ENCODE results near the gene SLC16A10. TPM values are rescaled to one million over a fixed set of nuclear protein-coding genes. Genes with fewer than 3 reads are reported as not detected.

SLC16A10 gene
- total and polyA plus RNA-seq, 2 of the 8 experiments (the other 6 are each of a cell fraction or from before 2014, with no cell fraction given), result 18.6 to 23.2 TPM

DNA sequence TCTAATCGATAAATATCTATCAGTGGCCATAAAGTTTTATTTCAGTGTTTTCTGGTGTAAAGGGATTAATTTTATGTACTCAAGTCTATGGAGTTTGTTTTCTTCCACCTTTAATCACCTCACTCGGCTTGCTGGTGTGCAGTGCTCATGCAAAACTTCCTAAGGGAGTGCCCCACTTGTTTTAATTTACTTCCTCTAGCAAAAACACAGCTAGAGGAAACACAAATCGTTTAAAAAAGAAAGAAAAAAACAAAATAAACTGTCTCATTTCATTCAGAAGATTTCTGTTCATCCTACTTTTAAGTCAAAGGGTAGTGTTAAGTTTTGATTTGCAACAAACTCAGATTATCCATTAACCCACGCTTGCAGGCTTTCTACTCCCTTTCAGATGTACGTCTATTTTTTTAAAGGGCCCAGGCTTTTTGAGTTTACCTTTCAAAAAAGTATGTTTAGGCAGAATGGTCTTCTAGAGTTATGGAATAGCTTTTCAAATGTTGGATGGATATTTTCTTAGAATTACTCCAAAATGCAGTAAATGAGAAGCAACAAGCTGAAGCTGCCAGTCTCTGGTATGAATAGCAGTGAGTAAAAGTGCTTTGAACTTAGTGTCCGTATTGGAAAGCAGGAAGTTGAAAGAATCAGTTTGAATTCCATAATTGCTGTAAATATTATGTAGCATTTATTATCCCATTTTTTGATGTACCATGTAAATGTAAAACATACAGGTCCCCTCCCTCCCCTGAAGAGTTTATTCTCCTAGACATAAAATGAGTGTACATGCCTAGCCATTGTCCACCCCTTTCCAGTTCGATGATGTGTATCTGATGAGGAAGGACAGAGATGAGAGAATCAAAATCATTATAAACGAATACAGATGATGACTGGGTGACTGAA lies 113.3 kb downstream of the SLC16A10 start:
- no peaks in the 10 kb centered on the region for H3K23me2 ChIP-seq (ENCODE audit: low read depth, low read length)
- no peaks in the 10 kb centered on the region for H3K27me3 ChIP-seq (replicated peaks in 1 of 4; ENCODE audit: control insufficient read depth in 3 of 4, extremely low read depth in 1 of 4, insufficient read depth in 3 of 4, low read length in 3 of 4)
- DNase-seq (ENCODE audit: low read depth in 1 of 2, low spot score in 2 of 2) (no peak), FAIRE-seq (no peak)
- H2BK15ac ChIP-seq (ENCODE audit: low read length), result no peak overlapping the region
- H3K79me1 ChIP-seq (ENCODE audit: low read depth, low read length), result no peaks in the 10 kb centered on the region
- H3K4ac ChIP-seq (replicated peaks; ENCODE audit: insufficient read length, low read depth, low read length), result no peak overlapping the region
- ChIA-PET POLR2A (ENCODE audit: partially characterized antibody) (interaction anchor here (1.3 kb wide), 1 partner anchor 7 kb away, joined by 3 read pairs; no protein-coding TSS in a partner anchor), CTCF (ENCODE audit: partially characterized antibody) (interaction anchor here (1.7 kb wide), 1 partner anchor 10 kb away, joined by 10 read pairs; no protein-coding TSS in a partner anchor)
- H4K5ac ChIP-seq (ENCODE audit: insufficient read length, low read depth, low read length), result no peak overlapping the region
- H4K8ac ChIP-seq (ENCODE audit: extremely low read depth, insufficient read depth, low read length), result no peak overlapping the region
- no peaks in the 10 kb centered on the region for H3K36me3 ChIP-seq (ENCODE audit: control insufficient read depth in 2 of 4, insufficient read depth in 4 of 4, low read length in 3 of 4)
- H3K56ac ChIP-seq (replicated peaks; ENCODE audit: insufficient read length, low read depth, low read length), result no peak overlapping the region
- no peak overlapping the region for H3K4me3 ChIP-seq (ENCODE audit: extremely low read depth in 1 of 4, insufficient read depth in 2 of 4, low read depth in 3 of 4, low read length in 4 of 4)
- no peaks in the 10 kb centered on the region for H3K79me2 ChIP-seq (ENCODE audit: control insufficient read depth in 1 of 2, insufficient read depth in 2 of 2, low read length in 2 of 2)
- H3K4me1 ChIP-seq (replicated peaks in 1 of 4; ENCODE audit: control insufficient read depth in 3 of 4, insufficient read depth in 4 of 4, low read length in 3 of 4), result no peaks in the 10 kb centered on the region
- no peaks in the 10 kb centered on the region for H3K9me3 ChIP-seq (ENCODE audit: insufficient read depth in 2 of 2, low read depth in 1 of 2, low read length in 1 of 2)
- no peak overlapping the region for H2AFZ ChIP-seq (ENCODE audit: low read length)
- H3K9ac ChIP-seq (replicated peaks in 1 of 4; ENCODE audit: extremely low read depth in 1 of 4, low read depth in 3 of 4, low read length in 3 of 4), result no peak overlapping the region
- H3K14ac ChIP-seq (ENCODE audit: insufficient read length), result no peak overlapping the region
- H4K20me1 ChIP-seq (replicated peaks in 1 of 2; ENCODE audit: control insufficient read depth in 1 of 2, insufficient read depth in 2 of 2, low read length in 2 of 2), result no peaks in the 10 kb centered on the region
- no peak overlapping the region for H2BK5ac ChIP-seq (ENCODE audit: low read depth, low read length)
- WGBS, 2 experiments (ENCODE audit: extremely low coverage in 1 of 2, insufficient coverage in 1 of 2, insufficient read length in 1 of 2, insufficient replicate concordance in 2 of 2, low coverage in 1 of 2, low lambda C conversion rate in 2 of 2, missing lambda C conversion rate in 1 of 2), result 84% methylated on average over 8 of the region's 8 CpGs; no CpG with 5 or more reads in 1 of the 2 experiments
- H3K27ac ChIP-seq (ENCODE audit: low read depth, low read length), result no peak overlapping the region
- no peak overlapping the region for H3K18ac ChIP-seq (ENCODE audit: extremely low read depth, low read length)
- H2BK12ac ChIP-seq (ENCODE audit: low read depth, low read length), result no peak overlapping the region
- H3K4me2 ChIP-seq (ENCODE audit: insufficient read depth in 1 of 2, low read depth in 2 of 2, low read length in 2 of 2), result no peak overlapping the region
- no peak overlapping the region for H2AK5ac ChIP-seq (ENCODE audit: low read depth, low read length)
- H4K91ac ChIP-seq (replicated peaks; ENCODE audit: insufficient read length, low read length), result no peak overlapping the region
- H2BK120ac ChIP-seq (replicated peaks; ENCODE audit: low read depth, low read length), result no peak overlapping the region
- H3K23ac ChIP-seq (ENCODE audit: insufficient read length), result no peak overlapping the region
- H2BK20ac ChIP-seq (ENCODE audit: low read length), result no peak overlapping the region
- no peak for TF ChIP-seq TCF12 (IDR thresholded peaks at IDR 0.05; ENCODE audit: low read depth, low read length)
- TF ChIP-seq GABPA (IDR thresholded peaks at IDR 0.05; ENCODE audit: borderline replicate concordance, insufficient read depth, low read length), result no peak
- no peak for TF ChIP-seq SUZ12 (IDR thresholded peaks at IDR 0.05; ENCODE audit: low read length)
- no peak for TF ChIP-seq KDM5A (IDR thresholded peaks at IDR 0.05; ENCODE audit: low read length)
- no peak for TF ChIP-seq KDM4A (IDR thresholded peaks at IDR 0.05; ENCODE audit: low read depth, low read length, severe bottlenecking)
